ENCODE measurements around the gene KCNA3.

GRCh38 chr1:110645211-110645610, 29.5 kb downstream of the KCNA3 start:
- no peak for TF ChIP-seq GATA3 (IDR thresholded peaks at IDR 0.05; ENCODE audit: low read depth, low read length)
- no peak for TF ChIP-seq GATA2 (IDR thresholded peaks at IDR 0.05; ENCODE audit: low read depth, low read length)

Measured in SH-SY5Y (cell line).